WTC11 (cell line): Measurements from ENCODE around the gene PITPNM3. TPM values are rescaled to one million over a fixed set of nuclear protein-coding genes. Genes with fewer than 3 reads are reported as not detected.

Experiments used
- ATAC-seq: fragments of 200-7000 bp; cut with Tn5 transposase; 2 replicates; pipeline ENCODE4 v1.10.0; 2021; ENCODE audit warnings: mild to moderate bottlenecking, moderate library complexity
- CTCF ChIA-PET: fragments of 300-600 bp; sonication (Branson Sonifier 250); formaldehyde crosslinking; loops from one replicate; lab custom pipeline; 2021; ENCODE audit warnings: antibody characterized with exemption; lab: Charles Lee
- POLR2A ChIA-PET: fragments of 350-600 bp; sonication (Branson Sonifier 250); formaldehyde crosslinking; loops from one replicate; lab custom pipeline; 2021; ENCODE audit warnings: antibody characterized with exemption; lab: Charles Lee
- DNase-seq: peaks from one replicate; pipeline ENCODE4 v3.0.0; 2021; ENCODE audit warnings: low spot score
- H3K27ac Mint-ChIP-seq: 2 replicates; pipeline ENCODE4 v1.8.0; 2021; ENCODE audit warnings: mixed read lengths
- H3K27me3 Mint-ChIP-seq: 2 replicates; pipeline ENCODE4 v1.8.0; 2021; ENCODE audit warnings: low read depth, mild to moderate bottlenecking, moderate library complexity, mixed read lengths
- H3K36me3 Mint-ChIP-seq: 2 replicates; pipeline ENCODE4 v1.8.0; 2021; ENCODE audit warnings: mixed read lengths
- H3K4me1 Mint-ChIP-seq: 2 replicates; pipeline ENCODE4 v1.8.0; 2022; ENCODE audit warnings: mixed read lengths
- H3K4me3 Mint-ChIP-seq: 2 replicates; pipeline ENCODE4 v1.8.0; 2021; ENCODE audit warnings: mild to moderate bottlenecking, moderate library complexity, mixed read lengths
- H3K9me3 Mint-ChIP-seq: 2 replicates; pipeline ENCODE4 v1.8.0; 2021; ENCODE audit warnings: mixed read lengths
- ETV6 ChIP-seq: sonication (generic); formaldehyde crosslinking; IDR thresholded peaks from 2 replicates; pipeline ENCODE4 v1.8.1; 2022; ENCODE audit warnings: mild to moderate bottlenecking, missing genetic modification reagents
- FOXJ3 ChIP-seq: sonication (generic); formaldehyde crosslinking; IDR thresholded peaks from 2 replicates; pipeline ENCODE4 v1.9.0; 2021; ENCODE audit warnings: missing genetic modification reagents, mild to moderate bottlenecking, borderline replicate concordance
- GRHL2 ChIP-seq: fragments of 250-450 bp; sonication (Bioruptor Pico); IDR thresholded peaks from 2 replicates; pipeline ENCODE4 v1.8.0; 2022; ENCODE audit warnings: mild to moderate bottlenecking, moderate library complexity; ENCODE audit not compliant: insufficient replicate concordance, severe bottlenecking
- GTF2I ChIP-seq: fragments of 250-450 bp; sonication (Bioruptor Pico); conservative IDR thresholded peaks from 2 replicates; pipeline ENCODE4 v1.4.0; 2021; ENCODE audit warnings: mild to moderate bottlenecking
- MYBL2 ChIP-seq: sonication (generic); formaldehyde crosslinking; IDR thresholded peaks from 2 replicates; pipeline ENCODE4 v1.8.1; 2023; ENCODE audit warnings: mild to moderate bottlenecking, moderate library complexity, missing genetic modification reagents
- NFE2L1 ChIP-seq: sonication (generic); formaldehyde crosslinking; IDR thresholded peaks from 2 replicates; pipeline ENCODE4 v1.8.1; 2023; ENCODE audit warnings: missing genetic modification reagents
- RORB ChIP-seq: fragments of 250-450 bp; sonication (Bioruptor Pico); IDR thresholded peaks from 2 replicates; pipeline ENCODE4 v1.9.0; 2021; ENCODE audit warnings: mild to moderate bottlenecking
- SMAD3 ChIP-seq: sonication (generic); formaldehyde crosslinking; IDR thresholded peaks from 2 replicates; pipeline ENCODE4 v1.8.0; 2022; ENCODE audit warnings: missing genetic modification reagents, mild to moderate bottlenecking, borderline replicate concordance
- SP1 ChIP-seq: sonication (generic); formaldehyde crosslinking; conservative IDR thresholded peaks from 2 replicates; pipeline ENCODE4 v1.8.1; 2022; ENCODE audit warnings: missing genetic modification reagents
- TEAD1 ChIP-seq: sonication (generic); formaldehyde crosslinking; IDR thresholded peaks from 2 replicates; pipeline ENCODE4 v1.8.0; 2022; ENCODE audit warnings: mild to moderate bottlenecking, missing genetic modification reagents
- ZBTB21 ChIP-seq: sonication (generic); formaldehyde crosslinking; IDR thresholded peaks from 2 replicates; pipeline ENCODE4 v1.8.1; 2023; ENCODE audit warnings: mild to moderate bottlenecking, missing genetic modification reagents, borderline replicate concordance
- ZNF671 ChIP-seq: fragments of 250-450 bp; sonication (Bioruptor Pico); IDR thresholded peaks from 2 replicates; pipeline ENCODE4 v1.8.0; 2021; ENCODE audit warnings: mild to moderate bottlenecking
- total RNA-seq: library from RNA; stranded (reverse); gene quantifications from 3 replicates; pipeline ENCODE4 v1.2.3, GENCODE V29; 2021
- TF ChIP-seq, protein P1 (sequence below): fragments of 250-450 bp; sonication (Bioruptor Pico); conservative IDR thresholded peaks from 2 replicates; pipeline ENCODE4 v1.9.0; 2021; ENCODE audit warnings: mild to moderate bottlenecking
- TF ChIP-seq, protein P2 (sequence below): sonication (generic); formaldehyde crosslinking; IDR thresholded peaks from 2 replicates; pipeline ENCODE4 v1.8.0; 2022; ENCODE audit warnings: mild to moderate bottlenecking, missing genetic modification reagents
- TF ChIP-seq, protein P3 (sequence below): fragments of 250-450 bp; sonication (Bioruptor Pico); IDR thresholded peaks from 2 replicates; pipeline ENCODE4 v2.1.2; 2022; ENCODE audit warnings: mild to moderate bottlenecking, moderate library complexity
- TF ChIP-seq, protein P4 (sequence below): fragments of 200-600 bp; IDR thresholded peaks from 2 replicates; pipeline ENCODE4 v1.8.0; 2022; ENCODE audit warnings: antibody characterized with exemption
- TF ChIP-seq, protein P5 (sequence below): sonication (generic); formaldehyde crosslinking; IDR thresholded peaks from 2 replicates; pipeline ENCODE4 v1.8.1; 2023; ENCODE audit warnings: mild to moderate bottlenecking, missing genetic modification reagents
- TF ChIP-seq, protein P6 (sequence below): fragments of 250-450 bp; sonication (Bioruptor Pico); IDR thresholded peaks from 2 replicates; pipeline ENCODE4 v1.9.0; 2021; ENCODE audit warnings: mild to moderate bottlenecking
- TF ChIP-seq, protein P7 (sequence below): sonication (generic); formaldehyde crosslinking; IDR thresholded peaks from 2 replicates; pipeline ENCODE4 v1.8.1; 2023; ENCODE audit warnings: mild to moderate bottlenecking, missing genetic modification reagents
- TF ChIP-seq, protein P8 (sequence below): sonication (generic); formaldehyde crosslinking; conservative IDR thresholded peaks from 2 replicates; pipeline ENCODE4 v1.8.1; 2023; ENCODE audit warnings: mild to moderate bottlenecking, low read depth, missing genetic modification reagents, moderate library complexity

Gene PITPNM3
- total RNA-seq, 1 experiment from 2014 or later: 2.8 TPM

DNA sequence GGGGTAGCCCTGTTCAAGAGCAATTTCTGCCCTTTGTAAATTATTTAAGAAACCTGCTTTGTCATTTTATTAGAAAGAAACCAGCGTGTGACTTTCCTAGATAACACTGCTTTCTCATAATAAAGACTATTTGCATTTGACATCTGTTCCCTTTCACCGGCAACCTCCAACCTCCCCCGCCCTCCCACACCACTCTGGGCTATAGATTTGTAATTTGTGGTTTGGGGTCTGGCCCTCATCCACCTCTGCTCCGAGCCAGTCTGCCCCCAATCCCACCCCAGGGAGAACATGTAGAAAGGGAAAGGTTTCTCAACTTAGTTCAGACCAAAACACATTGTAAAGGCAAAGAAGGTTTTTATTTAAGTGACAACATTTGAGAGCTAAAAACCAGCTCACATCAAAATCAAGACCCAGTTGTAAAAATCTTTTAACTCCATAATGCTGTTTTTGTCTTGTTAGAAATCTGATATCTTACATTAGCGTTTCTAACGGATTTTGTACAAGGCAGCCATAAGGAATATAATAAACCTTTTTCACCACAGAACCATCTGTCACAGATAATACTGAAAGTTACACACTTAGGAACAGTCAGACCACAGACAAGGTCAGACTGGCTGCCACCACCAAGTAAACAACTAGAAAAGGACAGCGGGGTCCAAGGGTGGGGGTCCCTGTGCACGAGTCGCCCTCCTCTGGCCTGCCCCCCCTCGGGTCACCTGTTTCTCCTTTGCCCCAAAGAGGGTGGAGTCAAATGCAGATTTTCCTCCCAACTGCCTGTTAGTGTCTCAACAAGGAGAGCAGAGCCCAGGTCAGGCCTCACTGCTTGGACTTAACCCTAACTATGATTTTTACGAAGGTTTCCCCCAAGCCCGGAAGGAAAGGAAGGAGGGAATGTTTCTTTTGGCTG, 105.2 kb downstream of the PITPNM3 start (continued):
- TF ChIP-seq, protein P1, sequence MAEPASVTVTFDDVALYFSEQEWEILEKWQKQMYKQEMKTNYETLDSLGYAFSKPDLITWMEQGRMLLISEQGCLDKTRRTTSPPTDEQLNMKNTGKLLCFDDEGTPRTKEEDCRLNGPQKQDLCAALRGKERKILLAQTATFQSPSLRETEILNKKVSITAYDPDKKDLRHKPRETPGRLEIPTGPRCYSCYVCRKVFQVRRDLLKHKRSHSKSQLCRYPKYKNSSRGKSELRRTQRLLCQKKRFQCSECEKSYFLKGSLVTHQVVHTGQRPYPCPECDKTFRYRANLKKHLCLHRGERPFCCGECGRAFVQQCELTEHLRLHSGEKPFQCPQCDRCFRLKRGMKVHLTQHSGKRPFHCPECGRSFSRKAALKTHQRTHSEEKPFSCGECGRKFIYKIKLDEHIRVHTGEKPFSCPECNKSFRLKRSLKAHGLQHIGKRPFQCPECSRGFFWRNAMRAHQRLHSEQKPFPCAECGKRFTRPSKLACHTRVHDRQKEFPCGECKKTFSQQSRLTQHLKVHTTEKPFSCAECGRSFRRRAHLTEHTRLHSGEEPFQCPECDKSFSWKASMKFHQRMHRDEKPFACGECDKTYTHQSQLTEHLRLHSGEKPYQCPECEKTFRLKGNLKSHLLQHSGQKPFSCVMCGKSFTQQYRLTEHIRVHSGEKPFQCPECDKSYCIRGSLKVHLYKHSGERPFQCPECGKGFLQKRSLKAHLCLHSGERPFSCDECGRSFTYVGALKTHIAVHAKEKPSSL: no peak
- TF ChIP-seq MYBL2 (no peak), ETV6 (no peak), NFE2L1 (CRISPR knock-in tag) (no peak), ZBTB21 (CRISPR knock-in tag) (no peak), ZNF671 (CRISPR knock-in tag) (no peak), RORB (no peak), SMAD3 (no peak), FOXJ3 (CRISPR knock-in tag) (no peak), GRHL2 (CRISPR knock-in tag) (no peak)
- TF ChIP-seq, protein P2, sequence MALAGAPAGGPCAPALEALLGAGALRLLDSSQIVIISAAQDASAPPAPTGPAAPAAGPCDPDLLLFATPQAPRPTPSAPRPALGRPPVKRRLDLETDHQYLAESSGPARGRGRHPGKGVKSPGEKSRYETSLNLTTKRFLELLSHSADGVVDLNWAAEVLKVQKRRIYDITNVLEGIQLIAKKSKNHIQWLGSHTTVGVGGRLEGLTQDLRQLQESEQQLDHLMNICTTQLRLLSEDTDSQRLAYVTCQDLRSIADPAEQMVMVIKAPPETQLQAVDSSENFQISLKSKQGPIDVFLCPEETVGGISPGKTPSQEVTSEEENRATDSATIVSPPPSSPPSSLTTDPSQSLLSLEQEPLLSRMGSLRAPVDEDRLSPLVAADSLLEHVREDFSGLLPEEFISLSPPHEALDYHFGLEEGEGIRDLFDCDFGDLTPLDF (CRISPR knock-in tag): no peak

DNA sequence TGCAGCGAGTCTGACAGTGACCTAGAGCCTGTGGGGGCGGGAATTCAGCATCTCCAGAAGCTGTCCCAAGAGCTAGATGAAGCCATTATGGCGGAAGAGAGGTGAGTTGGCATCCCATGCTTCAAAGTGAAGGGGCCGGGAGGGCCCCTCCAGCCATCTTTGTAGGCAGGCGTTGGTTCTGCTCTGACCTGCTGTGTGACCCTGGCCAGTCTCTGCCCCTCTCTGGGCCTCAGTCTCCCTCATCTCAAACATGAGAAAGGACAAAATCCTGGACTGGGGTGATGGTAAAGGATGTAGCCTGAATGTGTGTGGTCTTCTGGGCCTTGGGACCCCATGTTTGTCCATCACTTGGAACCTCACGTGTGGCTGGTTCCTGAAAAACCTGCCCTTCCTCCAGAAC, 107.0 kb downstream of the PITPNM3 start:
- Mint-ChIP-seq H3K4me1 (peaks cover 66% of the 10 kb centered on the region), H3K9me3 (no peaks in the 10 kb centered on the region), H3K4me3 (no peak overlapping the region), H3K27ac (no peak overlapping the region; the same call in 1 of the 2 replicates), H3K36me3 (peaks cover 48% of the 10 kb centered on the region), H3K27me3 (no peaks in the 10 kb centered on the region; the same call in 1 of the 2 replicates)
- ATAC-seq (no peak), DNase-seq (no peak)
- CTCF ChIA-PET: no interaction called here
- POLR2A ChIA-PET: no interaction called here
- TF ChIP-seq, protein P3, sequence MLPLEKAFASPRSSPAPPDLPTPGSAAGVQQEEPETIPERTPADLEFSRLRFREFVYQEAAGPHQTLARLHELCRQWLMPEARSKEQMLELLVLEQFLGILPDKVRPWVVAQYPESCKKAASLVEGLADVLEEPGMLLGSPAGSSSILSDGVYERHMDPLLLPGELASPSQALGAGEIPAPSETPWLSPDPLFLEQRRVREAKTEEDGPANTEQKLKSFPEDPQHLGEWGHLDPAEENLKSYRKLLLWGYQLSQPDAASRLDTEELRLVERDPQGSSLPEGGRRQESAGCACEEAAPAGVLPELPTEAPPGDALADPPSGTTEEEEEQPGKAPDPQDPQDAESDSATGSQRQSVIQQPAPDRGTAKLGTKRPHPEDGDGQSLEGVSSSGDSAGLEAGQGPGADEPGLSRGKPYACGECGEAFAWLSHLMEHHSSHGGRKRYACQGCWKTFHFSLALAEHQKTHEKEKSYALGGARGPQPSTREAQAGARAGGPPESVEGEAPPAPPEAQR (CRISPR knock-in tag): no peak
- TF ChIP-seq, protein P4, sequence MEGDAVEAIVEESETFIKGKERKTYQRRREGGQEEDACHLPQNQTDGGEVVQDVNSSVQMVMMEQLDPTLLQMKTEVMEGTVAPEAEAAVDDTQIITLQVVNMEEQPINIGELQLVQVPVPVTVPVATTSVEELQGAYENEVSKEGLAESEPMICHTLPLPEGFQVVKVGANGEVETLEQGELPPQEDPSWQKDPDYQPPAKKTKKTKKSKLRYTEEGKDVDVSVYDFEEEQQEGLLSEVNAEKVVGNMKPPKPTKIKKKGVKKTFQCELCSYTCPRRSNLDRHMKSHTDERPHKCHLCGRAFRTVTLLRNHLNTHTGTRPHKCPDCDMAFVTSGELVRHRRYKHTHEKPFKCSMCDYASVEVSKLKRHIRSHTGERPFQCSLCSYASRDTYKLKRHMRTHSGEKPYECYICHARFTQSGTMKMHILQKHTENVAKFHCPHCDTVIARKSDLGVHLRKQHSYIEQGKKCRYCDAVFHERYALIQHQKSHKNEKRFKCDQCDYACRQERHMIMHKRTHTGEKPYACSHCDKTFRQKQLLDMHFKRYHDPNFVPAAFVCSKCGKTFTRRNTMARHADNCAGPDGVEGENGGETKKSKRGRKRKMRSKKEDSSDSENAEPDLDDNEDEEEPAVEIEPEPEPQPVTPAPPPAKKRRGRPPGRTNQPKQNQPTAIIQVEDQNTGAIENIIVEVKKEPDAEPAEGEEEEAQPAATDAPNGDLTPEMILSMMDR: no peak
- TF ChIP-seq, protein P5, sequence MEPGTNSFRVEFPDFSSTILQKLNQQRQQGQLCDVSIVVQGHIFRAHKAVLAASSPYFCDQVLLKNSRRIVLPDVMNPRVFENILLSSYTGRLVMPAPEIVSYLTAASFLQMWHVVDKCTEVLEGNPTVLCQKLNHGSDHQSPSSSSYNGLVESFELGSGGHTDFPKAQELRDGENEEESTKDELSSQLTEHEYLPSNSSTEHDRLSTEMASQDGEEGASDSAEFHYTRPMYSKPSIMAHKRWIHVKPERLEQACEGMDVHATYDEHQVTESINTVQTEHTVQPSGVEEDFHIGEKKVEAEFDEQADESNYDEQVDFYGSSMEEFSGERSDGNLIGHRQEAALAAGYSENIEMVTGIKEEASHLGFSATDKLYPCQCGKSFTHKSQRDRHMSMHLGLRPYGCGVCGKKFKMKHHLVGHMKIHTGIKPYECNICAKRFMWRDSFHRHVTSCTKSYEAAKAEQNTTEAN (CRISPR knock-in tag): no peak
- TF ChIP-seq SP1: no peak
- no peak for TF ChIP-seq TEAD1 (CRISPR knock-in tag)
- TF ChIP-seq, protein P6, sequence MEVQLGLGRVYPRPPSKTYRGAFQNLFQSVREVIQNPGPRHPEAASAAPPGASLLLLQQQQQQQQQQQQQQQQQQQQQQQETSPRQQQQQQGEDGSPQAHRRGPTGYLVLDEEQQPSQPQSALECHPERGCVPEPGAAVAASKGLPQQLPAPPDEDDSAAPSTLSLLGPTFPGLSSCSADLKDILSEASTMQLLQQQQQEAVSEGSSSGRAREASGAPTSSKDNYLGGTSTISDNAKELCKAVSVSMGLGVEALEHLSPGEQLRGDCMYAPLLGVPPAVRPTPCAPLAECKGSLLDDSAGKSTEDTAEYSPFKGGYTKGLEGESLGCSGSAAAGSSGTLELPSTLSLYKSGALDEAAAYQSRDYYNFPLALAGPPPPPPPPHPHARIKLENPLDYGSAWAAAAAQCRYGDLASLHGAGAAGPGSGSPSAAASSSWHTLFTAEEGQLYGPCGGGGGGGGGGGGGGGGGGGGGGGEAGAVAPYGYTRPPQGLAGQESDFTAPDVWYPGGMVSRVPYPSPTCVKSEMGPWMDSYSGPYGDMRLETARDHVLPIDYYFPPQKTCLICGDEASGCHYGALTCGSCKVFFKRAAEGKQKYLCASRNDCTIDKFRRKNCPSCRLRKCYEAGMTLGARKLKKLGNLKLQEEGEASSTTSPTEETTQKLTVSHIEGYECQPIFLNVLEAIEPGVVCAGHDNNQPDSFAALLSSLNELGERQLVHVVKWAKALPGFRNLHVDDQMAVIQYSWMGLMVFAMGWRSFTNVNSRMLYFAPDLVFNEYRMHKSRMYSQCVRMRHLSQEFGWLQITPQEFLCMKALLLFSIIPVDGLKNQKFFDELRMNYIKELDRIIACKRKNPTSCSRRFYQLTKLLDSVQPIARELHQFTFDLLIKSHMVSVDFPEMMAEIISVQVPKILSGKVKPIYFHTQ (CRISPR knock-in tag): no peak
- no peak for TF ChIP-seq ETV6
- TF ChIP-seq GTF2I: no peak
- no peak for TF ChIP-seq FOXJ3 (CRISPR knock-in tag)
- TF ChIP-seq, protein P7, sequence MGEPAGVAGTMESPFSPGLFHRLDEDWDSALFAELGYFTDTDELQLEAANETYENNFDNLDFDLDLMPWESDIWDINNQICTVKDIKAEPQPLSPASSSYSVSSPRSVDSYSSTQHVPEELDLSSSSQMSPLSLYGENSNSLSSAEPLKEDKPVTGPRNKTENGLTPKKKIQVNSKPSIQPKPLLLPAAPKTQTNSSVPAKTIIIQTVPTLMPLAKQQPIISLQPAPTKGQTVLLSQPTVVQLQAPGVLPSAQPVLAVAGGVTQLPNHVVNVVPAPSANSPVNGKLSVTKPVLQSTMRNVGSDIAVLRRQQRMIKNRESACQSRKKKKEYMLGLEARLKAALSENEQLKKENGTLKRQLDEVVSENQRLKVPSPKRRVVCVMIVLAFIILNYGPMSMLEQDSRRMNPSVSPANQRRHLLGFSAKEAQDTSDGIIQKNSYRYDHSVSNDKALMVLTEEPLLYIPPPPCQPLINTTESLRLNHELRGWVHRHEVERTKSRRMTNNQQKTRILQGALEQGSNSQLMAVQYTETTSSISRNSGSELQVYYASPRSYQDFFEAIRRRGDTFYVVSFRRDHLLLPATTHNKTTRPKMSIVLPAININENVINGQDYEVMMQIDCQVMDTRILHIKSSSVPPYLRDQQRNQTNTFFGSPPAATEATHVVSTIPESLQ: no peak
- TF ChIP-seq, protein P8, sequence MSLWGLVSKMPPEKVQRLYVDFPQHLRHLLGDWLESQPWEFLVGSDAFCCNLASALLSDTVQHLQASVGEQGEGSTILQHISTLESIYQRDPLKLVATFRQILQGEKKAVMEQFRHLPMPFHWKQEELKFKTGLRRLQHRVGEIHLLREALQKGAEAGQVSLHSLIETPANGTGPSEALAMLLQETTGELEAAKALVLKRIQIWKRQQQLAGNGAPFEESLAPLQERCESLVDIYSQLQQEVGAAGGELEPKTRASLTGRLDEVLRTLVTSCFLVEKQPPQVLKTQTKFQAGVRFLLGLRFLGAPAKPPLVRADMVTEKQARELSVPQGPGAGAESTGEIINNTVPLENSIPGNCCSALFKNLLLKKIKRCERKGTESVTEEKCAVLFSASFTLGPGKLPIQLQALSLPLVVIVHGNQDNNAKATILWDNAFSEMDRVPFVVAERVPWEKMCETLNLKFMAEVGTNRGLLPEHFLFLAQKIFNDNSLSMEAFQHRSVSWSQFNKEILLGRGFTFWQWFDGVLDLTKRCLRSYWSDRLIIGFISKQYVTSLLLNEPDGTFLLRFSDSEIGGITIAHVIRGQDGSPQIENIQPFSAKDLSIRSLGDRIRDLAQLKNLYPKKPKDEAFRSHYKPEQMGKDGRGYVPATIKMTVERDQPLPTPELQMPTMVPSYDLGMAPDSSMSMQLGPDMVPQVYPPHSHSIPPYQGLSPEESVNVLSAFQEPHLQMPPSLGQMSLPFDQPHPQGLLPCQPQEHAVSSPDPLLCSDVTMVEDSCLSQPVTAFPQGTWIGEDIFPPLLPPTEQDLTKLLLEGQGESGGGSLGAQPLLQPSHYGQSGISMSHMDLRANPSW (CRISPR knock-in tag): no peak
